Ramos (cell line): Measurements from ENCODE around the gene APOC1.

ENCODE experiments used
- in situ Hi-C: fragments of 300-500 bp; cut with MboI; formaldehyde crosslinking; loops from one replicate; pipeline ENCODE4 v1.14.3; 2022; ENCODE audit warnings: low sequenced_read_pairs; ENCODE audit not compliant: unreplicated experiment

The APOC1 gene

DNA sequence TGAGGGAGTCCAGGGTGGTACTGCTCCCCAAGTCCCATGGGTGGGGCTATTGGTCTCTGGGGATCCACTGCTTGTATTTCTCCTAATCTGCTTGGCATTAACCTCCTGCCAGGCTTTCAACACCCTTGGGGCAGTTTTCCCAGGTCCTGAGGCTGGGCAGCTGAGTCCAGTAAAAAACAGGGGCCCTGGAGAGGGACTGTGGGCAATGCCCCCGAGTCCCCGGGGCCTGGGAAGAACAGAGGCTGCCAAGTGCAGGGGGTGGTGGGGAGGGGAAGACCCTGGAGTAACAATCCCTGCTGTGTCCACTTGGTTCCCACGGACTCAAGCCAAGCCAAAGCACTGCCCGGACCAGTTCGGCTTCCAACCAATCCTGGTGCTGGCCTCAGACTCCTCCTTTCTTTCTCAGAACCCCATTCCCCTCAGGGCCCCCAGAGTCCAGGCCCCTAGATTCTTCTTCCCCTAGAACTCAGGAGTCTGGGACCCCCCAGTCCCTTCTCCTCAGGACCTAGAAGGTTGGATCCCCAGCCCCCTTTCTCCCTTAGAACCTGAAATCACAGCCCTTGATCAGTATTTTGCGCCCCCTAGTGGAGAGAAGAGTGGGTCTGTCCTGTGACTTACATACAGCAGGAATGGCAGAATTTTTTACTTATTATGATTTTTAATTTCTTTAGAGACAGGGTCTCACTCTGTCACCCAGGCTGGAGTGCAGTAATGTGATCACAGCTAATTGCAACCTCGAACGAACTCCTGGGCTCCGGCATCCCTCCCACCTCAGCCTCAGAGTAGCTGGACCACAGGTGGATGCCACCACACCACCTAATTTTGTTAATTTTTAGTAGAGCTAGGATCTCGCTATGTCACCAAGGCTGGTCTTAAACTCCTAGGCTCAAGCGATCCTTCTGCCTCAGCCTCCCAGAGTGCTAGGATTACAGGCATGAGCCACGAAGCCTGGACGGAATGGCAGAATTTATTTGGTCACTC lies 37.1 kb downstream of the APOC1 start:
- in situ Hi-C loops: no loop called here

DNA sequence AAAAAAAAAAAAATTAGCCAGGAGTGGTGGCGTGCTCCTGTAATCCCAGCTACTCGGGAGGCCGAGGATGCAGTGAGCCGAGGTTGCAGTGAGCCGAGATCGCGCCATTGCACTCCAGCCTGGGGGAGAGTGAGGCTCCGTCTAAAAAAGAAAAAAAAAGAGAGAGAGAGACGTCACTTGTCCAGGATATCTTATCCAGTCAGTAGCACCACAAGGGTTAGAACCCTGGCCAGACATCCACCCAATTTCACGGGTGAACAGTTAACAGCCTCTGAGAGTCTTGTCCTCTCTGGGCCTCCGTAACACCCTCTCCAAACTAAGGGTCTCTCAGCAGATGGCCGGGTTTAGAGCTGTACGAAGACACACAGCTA lies 39.9 kb downstream of the APOC1 start:
- in situ Hi-C loops: no loop called here

DNA sequence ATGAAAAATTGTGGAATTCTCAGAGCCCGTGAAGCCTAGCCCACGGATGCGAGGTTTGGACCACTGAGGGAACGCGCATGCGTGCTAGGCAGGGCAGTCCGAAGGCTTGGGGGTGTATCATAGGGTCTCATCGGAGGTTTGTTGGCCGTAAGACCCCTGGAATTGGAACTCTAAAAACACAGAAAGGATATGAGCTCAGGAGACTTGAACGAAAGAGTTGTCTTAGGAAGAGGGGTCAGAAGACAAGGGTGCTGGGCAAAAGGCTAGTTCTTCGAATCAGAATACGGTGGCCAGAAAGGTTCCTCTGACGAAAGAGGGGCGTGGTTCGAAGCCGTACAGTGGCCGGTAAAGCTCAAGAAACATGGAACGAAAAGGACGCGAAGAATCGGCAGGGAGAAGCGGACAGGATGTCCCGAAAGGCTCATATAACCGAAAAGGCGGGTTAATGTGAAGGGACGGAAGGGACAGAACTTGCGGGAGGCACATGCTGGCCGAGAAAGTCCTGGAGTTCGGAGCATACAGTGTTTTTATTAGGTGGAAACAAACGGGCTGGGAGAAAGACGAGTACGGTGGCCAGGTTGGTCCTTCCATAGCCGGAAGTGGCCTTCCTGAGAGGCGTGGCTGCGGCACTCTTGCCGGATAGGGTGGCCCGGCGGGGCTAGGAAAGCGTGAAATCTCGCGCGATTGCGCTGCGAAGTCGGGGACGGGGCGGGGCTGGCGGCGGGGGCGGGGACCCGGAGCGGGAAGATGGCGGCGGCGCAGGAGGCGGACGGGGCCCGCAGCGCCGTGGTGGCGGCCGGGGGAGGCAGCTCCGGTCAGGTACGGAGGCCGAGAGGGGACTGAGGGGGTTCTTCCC lies 40.5 kb downstream of the APOC1 start, which contains the start of gene CLPTM1:
TSS of gene CLPTM1 (plus strand) at position 732 of the 856 bp plus-strand sequence. CDS start at position 748, 16 bp downstream.
- in situ Hi-C loops: no loop called here

DNA sequence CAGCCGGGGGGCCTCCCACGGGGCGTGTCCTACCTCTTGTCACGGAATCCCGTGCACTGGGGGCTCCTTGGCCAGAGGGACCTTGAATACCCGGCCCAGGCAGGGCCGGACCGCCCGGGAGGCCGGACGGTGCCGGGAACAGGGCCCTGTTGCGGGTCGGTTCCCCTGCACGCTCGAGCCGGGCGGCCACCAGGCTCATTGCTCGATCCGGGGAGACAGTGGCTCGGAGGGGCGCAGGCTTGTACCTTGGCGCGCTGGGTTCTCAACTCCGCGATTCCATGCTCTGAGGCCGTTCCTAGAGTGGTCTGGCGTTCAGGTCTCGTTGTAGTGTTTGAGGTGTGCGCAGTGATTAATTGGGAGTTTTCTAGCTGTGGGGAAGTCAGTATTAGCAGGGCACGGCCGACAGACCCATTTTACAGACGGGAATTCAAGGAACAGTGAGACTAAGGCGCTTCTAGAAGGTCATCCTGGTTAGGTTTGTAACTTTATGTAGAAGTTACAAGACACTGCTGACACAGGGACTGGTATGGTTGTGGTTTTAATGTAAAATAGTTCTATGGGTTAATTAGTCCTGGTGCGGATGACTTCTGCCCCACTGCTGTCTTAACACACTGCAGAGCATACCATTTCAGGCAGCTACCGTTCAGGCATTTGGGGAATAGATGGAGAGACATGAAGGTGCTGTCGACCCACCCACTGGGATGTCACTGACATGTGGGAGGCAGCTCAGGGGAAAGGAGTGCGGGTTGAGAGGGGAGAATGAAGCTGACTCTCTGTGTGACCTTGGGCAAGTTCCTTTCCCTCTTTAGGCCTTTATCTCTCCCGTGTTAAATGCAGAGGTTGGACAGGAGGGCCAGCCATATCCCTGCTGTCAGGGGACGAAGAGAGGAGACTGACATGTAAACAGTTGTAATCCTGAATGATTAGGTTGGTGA lies 41.4 kb downstream of the APOC1 start:
- in situ Hi-C loops: no loop called here

DNA sequence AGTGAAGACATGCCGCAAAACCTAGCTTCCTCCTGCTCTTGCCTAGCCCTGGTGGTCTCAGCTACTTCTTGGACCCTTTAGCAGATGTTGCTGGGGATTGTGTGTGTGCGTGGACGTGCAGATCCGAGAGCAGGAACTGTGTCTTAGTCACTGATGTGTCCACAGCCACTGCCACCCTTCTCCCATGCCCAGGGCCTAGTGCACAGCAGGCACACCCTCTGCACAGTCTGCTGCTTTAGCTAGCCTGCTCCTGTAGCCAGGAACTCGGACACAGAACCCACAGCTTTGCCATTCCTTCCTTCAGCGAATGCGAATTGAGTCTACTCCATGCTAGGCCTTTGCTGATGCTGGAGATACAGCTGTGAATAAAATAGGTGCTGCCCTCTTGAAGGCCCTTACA lies 43.1 kb downstream of the APOC1 start:
- in situ Hi-C loops: no loop called here

DNA sequence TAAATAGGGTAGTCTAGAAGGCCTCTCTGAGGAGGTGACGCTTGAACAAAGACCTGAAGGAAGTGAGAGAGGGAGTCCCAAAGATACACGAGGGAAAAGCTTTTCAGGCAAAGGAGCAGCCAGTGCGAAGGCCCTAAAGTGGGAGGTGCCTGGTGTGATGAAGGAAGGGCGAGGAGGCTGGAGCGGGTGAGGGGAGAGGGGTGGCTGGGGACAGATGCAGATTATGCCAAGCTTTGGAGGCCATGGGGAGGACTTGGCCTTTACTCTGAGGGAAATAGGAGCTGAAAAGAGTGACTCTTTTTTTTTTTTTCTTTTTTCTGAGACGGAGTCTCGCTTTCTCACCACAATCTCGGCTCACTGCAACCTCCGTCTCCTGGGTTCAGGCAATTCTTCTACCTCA lies 43.7 kb downstream of the APOC1 start:
- in situ Hi-C loops: no loop called here

DNA sequence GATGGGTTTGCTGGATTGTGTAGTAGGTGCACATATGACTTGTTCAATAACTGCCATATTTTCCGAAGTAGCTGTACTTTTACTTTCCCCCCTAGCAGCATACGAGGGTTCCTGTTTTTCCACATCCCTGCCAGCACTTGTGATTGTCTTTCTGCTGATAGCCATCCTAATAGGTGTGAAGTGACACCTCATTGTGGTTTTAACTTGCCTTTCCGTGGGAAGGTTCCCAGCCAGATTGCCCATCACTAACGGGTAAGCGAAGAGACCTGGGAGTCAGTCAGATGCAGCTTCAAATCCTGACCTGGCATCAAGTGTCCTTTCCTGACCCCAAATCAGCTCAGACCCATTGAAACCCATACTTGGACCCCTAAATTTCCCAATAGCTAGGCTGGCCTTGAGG lies 45.3 kb downstream of the APOC1 start:
- in situ Hi-C loops: no loop called here

DNA sequence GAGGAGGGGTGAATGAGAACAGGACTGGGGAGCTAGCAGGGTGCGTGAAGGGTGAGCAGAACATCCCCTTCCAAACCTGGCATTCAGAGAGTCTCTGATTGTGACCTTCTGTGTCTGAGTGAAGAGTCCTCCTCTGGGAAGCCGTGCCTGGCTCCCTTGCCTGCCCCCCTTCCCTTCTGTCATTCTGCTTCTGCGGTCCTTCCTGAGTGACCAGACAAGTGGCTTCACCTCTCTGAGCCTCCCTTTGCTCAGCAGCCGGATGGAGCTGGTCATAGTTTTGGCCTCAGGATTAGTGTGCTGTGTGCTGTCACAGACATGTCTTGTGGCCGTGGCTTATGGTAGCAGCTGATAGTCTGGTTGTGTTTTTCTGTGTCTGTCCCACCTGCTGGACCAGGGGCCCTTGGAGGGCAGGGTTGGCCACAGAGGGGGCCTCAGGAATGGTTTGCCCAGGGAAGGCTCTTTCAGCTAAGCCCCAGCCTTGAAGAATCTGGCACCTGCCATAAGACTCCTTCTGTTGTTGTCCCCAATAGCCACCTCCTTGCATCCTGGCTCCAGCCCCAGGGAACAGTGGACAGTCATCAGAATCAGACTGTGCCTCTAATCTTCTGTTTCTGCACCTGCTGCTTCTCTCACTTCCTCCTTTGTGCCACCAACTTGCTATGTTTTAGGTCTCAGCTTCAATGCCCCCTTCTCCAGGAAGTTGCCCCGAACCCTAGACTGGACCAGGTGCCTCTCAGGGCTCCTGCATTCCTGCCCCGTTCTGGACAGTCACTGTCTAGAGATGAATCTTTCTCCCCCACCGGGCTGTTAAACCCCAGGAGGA lies 46.7 kb downstream of the APOC1 start:
- in situ Hi-C loops: no loop called here

DNA sequence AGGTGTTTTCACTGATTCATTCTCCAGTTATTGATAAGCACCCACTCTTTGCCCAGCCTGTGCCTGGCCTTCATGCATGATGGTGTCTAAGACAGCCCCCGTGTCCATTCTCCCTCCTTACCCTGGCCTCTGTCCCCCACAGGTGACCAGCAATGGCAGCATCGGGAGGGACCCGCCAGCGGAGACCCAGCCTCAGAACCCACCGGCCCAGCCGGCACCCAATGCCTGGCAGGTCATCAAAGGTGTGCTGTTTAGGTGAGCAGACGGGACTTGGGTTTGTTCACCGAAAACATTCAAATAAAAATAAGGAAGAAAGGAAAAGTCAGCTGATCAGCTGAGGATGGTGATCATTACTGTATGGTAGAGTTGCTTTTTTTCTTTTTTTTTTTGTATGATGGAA lies 47.4 kb downstream of the APOC1 start:
- in situ Hi-C loops: no loop called here

DNA sequence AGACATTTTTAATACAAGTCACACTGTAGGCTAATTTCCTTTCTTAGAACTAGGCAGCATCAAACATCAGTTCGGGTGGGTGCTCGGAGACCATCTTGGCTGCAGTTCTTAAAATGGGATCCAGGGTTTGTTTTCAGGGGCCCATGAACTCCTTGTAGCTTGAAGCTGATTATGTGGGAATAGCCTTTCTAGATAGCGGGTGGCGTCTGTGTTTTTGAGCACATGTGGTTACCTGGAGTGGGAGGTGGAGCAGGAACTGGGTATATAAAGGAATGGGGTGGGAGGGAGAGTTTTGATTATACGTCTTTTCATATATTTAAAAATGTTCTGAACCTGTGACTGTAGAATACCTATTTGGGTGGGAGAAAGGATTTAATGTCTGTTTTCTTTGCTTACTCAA lies 53.7 kb downstream of the APOC1 start:
- in situ Hi-C loops: no loop called here

DNA sequence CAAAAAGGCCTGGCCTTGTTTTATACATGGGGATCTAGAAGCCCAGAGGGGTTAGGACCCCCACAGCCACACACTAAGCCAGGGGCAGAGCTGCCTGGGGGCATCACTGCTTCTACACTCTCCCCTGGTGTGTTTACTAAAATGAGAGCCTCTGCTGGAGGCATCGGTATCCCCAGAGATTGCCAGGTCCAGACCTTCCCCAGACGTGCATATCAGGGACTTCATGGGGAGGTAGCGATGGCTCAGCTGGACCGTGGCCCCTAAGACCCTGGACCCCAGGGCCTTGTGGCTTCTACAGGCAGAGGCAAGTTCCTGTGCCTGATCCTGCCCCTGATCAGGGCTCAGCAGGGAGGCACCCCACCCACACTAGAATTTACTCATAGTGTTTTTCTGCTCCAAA lies 54.3 kb downstream of the APOC1 start:
- in situ Hi-C loops: no loop called here
